Measurements from ENCODE around the gene BEST2. TPM values are rescaled to one million over a fixed set of nuclear protein-coding genes. Genes with fewer than 3 reads are reported as not detected.

BEST2 gene
- total RNA-seq, 1 experiment from 2014 or later: not detected

- ATAC-seq (no peak), DNase-seq (ENCODE audit: low read depth, low spot score) (no peak)
- Histone ChIP-seq H3K4me3 (ENCODE audit: low read depth in 2 of 2, low read length in 2 of 2) (no peak overlapping the region), H3K27ac (ENCODE audit: low read length) (no peak overlapping the region), H3K36me3 (ENCODE audit: control insufficient read depth, insufficient read depth, low read length) (no peaks in the 10 kb centered on the region), H3K27me3 (ENCODE audit: control insufficient read depth, insufficient read depth, low read length) (no peaks in the 10 kb centered on the region), H3K9me3 (ENCODE audit: control insufficient read depth, insufficient read depth, low read depth, low read length) (no peaks in the 10 kb centered on the region), H3K4me1 (ENCODE audit: control insufficient read depth, insufficient read depth, low read length) (peaks cover 4% of the 10 kb centered on the region)
- ChIA-PET CTCF (no interaction called here), POLR2A (interaction anchor here (0.5 kb wide), 1 partner anchor 35 kb away, joined by 5 read pairs; no protein-coding TSS in a partner anchor)
- no peak for TF ChIP-seq TCF7L2 (IDR thresholded peaks at IDR 0.05; ENCODE audit: low read depth, low read length)
- TF ChIP-seq POLR2AphosphoS5 (IDR thresholded peaks at IDR 0.05; ENCODE audit: low read depth, low read length): no peak
- TF ChIP-seq REST (IDR thresholded peaks at IDR 0.05; ENCODE audit: insufficient read depth in 1 of 2, low read depth in 2 of 2, low read length in 1 of 2): no peak
- TF ChIP-seq, protein P1, sequence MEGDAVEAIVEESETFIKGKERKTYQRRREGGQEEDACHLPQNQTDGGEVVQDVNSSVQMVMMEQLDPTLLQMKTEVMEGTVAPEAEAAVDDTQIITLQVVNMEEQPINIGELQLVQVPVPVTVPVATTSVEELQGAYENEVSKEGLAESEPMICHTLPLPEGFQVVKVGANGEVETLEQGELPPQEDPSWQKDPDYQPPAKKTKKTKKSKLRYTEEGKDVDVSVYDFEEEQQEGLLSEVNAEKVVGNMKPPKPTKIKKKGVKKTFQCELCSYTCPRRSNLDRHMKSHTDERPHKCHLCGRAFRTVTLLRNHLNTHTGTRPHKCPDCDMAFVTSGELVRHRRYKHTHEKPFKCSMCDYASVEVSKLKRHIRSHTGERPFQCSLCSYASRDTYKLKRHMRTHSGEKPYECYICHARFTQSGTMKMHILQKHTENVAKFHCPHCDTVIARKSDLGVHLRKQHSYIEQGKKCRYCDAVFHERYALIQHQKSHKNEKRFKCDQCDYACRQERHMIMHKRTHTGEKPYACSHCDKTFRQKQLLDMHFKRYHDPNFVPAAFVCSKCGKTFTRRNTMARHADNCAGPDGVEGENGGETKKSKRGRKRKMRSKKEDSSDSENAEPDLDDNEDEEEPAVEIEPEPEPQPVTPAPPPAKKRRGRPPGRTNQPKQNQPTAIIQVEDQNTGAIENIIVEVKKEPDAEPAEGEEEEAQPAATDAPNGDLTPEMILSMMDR (IDR thresholded peaks at IDR 0.05): no peak
- TF ChIP-seq SIN3A (IDR thresholded peaks at IDR 0.05; ENCODE audit: borderline replicate concordance, insufficient read depth, low read depth, low read length): no peak
- no TSS peak for BruUV-seq (replicated peaks)
- in situ Hi-C loops (cut with HindIII; ENCODE audit: low pct_unique_long_range_greater_than_20kb, low sequenced_read_pairs) (no loop called here), intact Hi-C loops (cut with micrococcal nuclease; ENCODE audit: unreplicated experiment) (no loop called here)
Measured at GRCh38 chr19:12750851-12751250, 740 bp upstream of the BEST2 start.

GRCh38 chr19:12752056-12752781, 628 bp downstream of the BEST2 start:
- DNase-seq (ENCODE audit: low read depth, low spot score) (no peak), ATAC-seq (no peak)
- CTCF ChIA-PET: no interaction called here
- peaks cover 4% of the 10 kb centered on the region for H3K4me1 ChIP-seq (ENCODE audit: control insufficient read depth, insufficient read depth, low read length)
- no TSS peak for BruUV-seq (replicated peaks)
- no peak overlapping the region for H3K4me3 ChIP-seq (ENCODE audit: low read depth in 2 of 2, low read length in 2 of 2)
- H3K9me3 ChIP-seq (ENCODE audit: control insufficient read depth, insufficient read depth, low read depth, low read length): no peaks in the 10 kb centered on the region
- in situ Hi-C loops (cut with HindIII; ENCODE audit: low pct_unique_long_range_greater_than_20kb, low sequenced_read_pairs): no loop called here
- no peaks in the 10 kb centered on the region for H3K36me3 ChIP-seq (ENCODE audit: control insufficient read depth, insufficient read depth, low read length)
- TF ChIP-seq, protein P1 (IDR thresholded peaks at IDR 0.05): no peak
- TF ChIP-seq REST (IDR thresholded peaks at IDR 0.05; ENCODE audit: insufficient read depth in 1 of 2, low read depth in 2 of 2, low read length in 1 of 2) (no peak), TCF7L2 (IDR thresholded peaks at IDR 0.05; ENCODE audit: low read depth, low read length) (no peak), POLR2AphosphoS5 (IDR thresholded peaks at IDR 0.05; ENCODE audit: low read depth, low read length) (no peak), SIN3A (IDR thresholded peaks at IDR 0.05; ENCODE audit: borderline replicate concordance, insufficient read depth, low read depth, low read length) (no peak)
- H3K27me3 ChIP-seq (ENCODE audit: control insufficient read depth, insufficient read depth, low read length): no peaks in the 10 kb centered on the region
- intact Hi-C loops (cut with micrococcal nuclease; ENCODE audit: unreplicated experiment): no loop called here
- POLR2A ChIA-PET: no interaction called here
- H3K27ac ChIP-seq (ENCODE audit: low read length): no peak overlapping the region

Measured in Panc1 (cell line).